Lung microvascular endothelial cell (primary cell): Measurements from ENCODE around the gene ACOT7. TPM values are rescaled to one million over a fixed set of nuclear protein-coding genes. Genes with fewer than 3 reads are reported as not detected.
A peak's percentile ranks its signal among the peaks of the same experiment; 100 is the strongest.
"Not testable (repeated sequence)": the region's sequence is repeated elsewhere in the genome, so short reads cannot be mapped to it uniquely, and the experiment has no call there.

Experiments
- DNase-seq, 2 donors: peaks; one replicate each; pipeline versions ENCODE4 v3.0.0 to v3.0.0-alpha.2; 2010; ENCODE audit warnings: low read depth in 2 of 2
- total RNA-seq: library from RNA; depleted of rRNA; stranded (reverse); fragments of >200 nt; gene quantifications from 2 replicates; pipeline ENCODE4 v1.2.1, GENCODE V29; 2014

The ACOT7 gene
- total RNA-seq, 1 donor from 2014 or later, result 10.7 TPM

DNA sequence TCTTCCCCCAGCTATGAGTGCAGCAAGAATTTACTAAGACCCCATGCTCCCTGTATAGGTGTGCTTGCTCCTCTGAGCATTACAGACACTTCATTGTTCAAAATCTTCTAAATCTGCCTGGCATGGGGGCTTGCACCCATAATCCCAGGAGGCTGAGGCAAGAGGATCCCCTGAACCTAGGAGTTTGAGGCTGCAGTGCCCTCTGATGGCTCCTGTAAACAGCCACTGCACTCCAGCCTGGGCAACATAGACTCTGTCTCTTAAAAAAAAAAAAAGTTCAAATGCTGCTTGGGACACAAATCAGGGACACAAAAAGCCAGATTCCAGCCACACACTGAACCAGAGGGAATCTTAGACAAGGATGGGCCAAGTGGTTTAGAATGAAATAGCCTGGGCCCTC, 3.4 kb upstream of the ACOT7 start:
- DNase-seq, result no peak

DNA sequence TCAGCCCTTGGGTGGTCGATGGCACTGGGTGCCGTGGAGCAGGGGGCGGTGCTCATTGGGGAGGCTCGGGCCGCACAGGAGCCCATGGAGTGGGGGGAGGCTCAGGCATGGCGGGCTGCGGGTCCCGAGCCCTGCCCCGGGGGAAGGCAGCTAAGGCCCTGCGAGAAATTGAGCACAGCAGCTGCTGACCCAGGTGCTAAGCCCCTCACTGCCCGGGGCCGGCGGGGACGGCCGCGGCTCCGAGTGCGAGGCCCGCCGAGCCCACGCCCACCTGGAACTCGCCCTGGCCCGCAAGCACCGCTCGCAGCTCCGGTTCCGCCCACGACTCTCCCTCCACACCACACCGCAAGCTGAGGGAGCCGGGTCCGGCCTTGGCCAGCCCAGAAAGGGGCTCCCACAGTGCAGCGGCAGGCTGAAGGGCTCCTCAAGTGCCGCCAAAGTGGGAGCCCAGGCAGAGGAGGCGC, 2.2 kb upstream of the ACOT7 start:
- DNase-seq, result not testable (repeated sequence)

DNA sequence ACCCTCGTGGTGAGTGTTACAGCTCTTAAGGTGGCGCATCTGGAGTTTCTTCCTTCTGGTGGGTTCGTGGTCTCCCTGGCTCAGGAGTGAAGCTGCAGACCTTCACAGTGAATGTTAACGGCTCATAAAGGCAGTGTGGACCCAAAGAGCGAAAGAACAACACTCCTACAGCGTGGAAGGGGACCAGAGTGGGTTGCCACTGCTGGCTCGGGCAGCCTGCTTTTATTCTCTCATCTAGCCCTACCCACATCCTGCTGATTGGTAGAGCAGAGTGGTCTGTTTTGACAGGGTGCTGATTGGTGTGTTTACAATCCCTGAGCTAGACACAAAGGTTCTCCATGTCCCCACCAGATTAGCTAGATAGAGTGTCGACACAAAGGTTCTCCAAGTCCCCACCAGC, 1.6 kb upstream of the ACOT7 start:
- DNase-seq, result not testable (repeated sequence)

DNA sequence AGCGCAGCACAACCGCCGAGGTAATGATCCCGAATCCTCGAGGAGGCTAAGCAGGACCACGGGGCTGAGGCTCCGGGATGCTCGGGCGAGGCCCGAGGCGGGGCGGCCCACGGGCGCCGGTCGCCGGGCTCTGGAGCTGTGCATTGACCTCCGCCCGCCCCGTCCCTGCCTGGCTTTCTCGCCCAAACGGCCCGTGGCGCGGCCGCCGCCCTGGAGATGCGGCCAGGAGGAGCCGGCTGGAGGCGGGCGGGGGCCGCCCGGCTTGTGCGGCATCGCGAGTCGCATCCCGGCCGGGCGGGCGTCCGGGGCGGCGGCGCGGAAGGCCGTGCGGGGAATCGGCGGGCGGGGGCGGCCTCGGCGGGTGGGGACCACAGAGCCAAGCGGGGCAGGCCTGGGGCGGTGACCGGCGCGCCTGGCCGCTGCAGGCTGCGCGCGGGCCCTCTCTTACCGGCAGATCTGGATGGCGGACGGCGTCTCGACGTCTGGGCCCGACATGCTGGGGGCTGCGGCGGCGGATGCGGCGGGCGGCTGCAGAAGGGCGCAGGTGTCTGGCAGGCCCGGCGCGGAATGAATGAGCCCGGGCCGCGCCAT, 663 bp downstream of the ACOT7 start:
- DNase-seq, result no peak

DNA sequence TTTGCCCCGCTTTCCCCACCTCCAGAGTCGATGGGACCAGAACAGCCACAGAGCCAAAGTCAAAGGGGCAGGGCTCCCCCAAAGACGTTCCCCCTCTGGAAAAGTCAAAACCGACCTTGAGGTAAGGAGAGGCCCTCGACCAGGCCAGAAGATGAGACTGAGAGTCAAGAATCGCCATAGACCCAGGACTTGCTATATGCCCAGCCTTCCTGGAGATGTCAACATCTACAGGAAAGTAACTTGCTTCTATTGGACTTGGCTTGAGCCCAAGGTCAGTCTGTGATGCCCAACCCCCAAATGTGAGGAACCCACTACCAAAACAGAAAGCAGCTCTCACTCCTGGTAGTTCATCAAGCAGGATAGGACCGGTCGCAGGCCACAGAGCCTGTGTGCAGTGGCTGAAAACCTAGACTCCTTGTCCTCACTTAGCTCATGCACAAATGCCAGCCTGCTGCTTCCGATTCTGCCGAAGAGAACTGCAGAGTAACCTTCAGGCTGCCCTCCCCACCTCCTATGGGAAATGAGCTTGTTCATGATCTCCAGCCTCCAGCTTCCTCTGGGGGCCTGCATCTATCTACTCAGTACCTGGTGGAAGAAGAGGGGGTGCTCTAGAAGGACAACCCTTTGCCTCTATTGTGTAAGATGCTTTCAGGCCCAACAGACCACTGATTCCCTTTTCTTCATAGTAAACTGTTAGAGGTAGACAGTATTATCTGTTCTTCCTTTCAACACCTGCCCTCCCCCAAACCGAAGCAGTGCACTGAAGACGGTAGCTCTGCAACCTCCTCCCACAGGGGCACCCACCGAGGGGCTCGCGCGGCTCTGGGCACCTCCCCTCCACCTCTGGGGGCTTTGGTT, 1.4 kb downstream of the ACOT7 start:
- peak; percentile 13 to 47 for DNase-seq

DNA sequence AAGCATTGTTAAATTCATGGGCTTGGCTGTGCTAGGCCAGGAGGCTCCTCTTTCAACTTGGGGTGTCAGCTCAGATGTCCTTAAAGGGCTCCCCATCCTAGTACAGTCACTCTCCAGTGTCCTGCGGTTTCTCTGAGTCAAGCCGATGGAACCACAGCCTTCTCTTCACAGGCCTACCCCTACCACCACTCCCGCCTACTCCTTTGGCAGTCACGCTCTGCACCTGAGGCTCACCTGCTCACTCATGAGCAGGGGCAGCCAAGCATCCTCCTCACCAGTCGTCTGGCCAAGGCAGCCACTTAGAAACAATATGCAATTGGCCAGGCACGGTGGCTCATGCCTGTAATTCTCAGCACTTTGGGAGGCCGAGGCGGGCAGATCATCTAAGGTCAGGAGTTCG, 3.6 kb downstream of the ACOT7 start:
- DNase-seq, result no peak

DNA sequence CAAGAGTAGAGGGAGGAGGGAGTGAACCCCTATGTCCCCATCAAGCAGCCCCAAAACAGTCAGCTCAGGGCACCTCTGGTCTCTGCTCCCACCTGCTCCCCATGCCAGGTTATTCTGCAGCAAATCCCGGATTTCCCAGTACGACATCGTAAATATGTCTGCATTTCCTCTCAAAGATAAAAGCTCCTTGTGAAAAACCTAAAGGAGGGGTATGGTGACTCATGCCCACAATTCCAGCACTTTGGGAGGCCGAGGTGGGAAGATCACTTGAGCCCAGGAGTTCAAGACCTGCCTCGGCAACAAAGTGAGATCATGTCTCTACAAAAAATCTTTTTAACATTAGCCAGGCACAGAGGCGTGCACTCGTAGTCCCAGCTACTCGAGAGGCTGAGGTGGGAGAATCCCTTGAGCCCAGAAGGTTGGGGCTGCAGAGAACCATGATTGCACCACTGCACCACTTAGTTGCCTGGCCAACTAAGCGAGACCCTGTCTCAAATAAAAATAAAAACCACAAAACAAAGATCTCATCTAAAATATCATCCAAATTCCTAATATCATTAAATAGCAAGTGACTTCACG, 7.1 kb downstream of the ACOT7 start:
- DNase-seq, result peak in 1 of 2 donors; percentile 48

DNA sequence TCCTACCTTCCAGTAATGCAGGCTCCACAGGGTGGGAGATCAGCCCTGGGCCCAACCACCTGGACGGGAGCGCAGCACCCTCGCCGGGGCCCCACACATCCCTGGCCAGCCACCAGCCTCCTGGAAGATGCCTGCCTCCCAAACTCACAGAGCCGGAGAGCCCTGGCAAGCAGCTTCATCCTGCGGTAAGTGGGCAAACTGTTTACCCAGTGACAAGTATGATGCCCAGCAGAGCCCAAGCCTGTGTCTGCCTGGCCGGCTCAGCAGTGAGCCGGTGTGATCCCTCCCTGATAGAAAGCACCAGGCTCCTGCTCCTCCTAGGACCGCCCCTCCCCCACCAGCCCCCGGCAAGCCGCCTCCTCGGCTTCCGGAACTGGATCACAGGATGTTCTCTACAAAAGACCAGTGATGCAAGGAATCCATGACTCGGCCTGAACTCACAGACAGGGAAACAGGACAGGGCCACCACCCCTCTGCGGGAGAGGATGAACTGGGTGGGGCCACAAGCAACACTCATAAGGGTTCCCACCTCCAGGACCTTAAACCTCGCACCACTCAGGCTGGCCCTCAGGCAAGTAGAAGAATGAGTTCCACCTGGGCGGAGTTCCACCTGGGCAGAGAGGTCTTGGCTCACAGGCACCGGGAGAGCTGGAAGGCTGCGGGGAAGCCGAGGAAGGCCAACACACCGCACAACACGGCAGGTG, 7.9 kb downstream of the ACOT7 start:
- DNase-seq, result peak; percentile 72 to 87

DNA sequence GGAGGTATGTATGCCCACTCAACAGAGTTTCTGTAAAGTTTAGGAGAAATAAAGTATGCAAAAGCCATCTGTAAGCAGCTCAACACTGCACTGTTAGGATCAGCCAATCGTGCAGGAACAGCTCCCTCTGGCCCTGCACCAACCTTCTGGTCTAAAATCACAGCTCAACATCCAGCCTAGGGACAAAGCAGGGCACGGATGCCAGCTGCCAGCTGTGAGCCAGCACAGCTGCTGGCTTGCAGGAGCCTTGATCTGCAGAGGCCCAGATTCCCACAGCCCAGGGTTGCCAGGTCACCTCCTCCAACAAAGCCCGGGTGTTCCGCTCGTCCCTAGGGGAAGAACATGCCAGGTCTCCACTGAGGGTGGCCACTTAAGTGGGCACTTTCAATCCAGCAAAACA, 8.6 kb downstream of the ACOT7 start:
- peak in 1 of 2 donors; percentile 16 for DNase-seq

DNA sequence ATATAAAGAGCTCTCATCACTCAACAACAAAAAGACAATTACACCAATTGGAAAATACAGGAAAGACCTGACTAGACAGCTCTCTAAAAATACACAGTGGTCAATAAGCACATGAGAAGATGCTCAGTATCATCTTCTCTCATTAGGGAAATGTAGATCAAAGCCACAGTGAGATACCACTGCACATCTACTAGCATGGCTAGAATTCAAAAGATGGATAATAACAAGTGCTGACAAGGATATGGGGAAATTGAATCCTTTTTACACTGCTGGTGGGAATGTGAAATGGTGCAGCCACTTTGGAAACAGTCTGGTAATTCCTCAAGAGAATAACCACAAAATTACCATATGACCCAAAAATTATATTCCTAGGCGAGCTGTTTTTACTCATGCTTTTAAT, 9.4 kb downstream of the ACOT7 start:
- DNase-seq, result no peak

DNA sequence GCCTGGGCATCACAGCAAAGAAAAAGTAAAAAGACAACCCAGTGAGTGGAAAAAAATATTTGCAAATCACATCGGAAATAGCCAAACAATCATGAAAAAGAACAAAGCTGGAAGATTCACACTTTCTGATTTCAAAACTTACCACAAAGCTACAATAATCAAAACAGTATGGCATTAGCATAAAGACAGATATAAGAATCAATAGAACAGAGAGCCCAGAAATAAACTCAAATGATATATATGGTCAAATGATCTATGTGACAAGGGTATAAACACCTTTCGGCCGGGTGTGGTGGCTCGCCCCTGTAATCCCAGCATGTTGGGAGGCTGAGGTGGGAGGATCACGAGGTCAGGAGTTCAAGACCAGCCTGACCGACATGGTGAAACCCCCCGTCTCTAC, 13.5 kb downstream of the ACOT7 start:
- DNase-seq, result no peak

DNA sequence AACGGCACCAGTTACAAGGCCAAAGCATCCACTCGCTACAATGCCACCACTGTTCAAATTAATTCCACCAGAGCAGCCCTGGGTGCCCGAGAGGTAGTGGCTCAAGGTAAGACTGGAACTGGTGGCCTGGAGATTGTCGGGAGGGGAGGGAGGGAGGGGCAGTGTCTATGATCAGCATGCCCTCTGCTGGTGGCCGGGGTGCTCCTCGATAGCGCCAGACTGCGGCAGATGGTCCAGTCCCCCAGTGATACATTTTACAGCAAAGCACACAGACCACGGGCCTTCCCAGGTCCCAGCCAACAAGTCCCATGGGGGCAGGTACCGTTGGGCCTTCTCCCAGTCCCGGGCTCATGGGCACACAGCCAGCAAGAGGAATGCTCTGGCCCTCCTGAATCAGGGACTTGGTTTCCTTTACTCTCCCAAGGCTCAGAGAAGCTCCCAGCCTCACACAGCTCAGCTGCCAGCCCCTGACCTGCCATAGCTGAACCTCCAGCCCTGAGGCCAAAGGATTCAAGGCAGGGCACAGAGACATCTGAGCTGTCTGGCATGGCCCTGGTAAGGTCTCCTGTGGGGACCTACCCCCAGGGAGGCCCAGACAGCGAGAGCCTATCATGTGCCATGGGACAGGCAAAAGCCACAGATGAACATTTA, 15.3 kb downstream of the ACOT7 start:
- peak in 1 of 2 donors; percentile 26 for DNase-seq

DNA sequence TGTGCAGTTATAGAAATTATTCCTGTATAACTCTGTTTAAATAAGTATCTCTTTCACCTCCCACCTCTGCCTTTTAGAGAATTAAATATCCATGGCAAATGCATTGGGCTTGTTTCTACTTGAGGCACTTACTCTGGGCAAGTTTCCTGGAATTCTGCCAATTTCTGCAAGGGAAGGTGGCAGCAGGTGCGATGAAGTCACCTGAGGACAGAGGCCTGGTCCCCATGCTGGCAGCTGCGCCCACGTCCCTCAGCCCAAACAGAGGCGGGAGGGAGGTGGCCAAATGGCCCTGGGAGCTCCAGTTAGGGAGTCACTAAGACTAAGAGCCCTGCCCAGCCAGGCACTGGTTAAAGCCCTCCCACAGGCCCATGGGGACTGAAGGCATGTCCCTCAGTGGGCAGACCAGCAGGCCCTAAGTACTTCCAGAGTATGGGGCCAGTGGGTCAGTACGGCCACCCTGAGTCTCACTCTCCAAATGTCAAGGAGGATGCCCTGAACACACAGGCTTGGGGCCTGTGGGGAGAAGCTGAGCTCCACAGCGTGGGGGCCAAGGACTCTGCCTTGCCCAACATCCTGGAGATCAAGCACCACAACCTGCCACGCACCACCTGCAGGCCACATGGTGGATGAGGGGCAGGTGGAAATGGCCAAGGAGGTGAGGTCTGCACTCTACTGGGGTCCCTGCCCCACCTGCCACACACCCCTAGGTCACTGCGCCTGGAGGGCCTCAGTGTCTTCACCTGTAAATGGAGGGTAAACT, 19.4 kb downstream of the ACOT7 start:
- DNase-seq, result no peak

DNA sequence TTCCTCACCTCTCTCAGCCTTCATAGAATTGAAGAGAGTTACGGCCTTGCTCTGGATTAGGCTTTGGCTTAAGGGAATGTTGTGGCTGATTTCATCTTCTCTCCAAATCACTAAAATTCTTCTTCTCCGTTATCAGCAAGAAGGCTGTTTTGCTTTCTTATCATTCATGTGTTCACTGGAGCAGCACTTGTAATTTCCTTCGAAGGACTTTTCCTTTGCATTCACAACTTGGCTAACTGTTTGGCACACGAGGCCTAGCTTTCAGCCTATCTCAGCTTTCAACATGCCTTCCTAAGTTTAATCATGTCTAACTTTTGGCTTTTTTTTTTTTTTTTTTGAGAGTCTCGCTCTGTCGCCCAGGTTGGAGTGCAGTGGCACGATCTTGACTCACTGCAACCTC, 21.3 kb downstream of the ACOT7 start:
- not testable (repeated sequence) for DNase-seq

DNA sequence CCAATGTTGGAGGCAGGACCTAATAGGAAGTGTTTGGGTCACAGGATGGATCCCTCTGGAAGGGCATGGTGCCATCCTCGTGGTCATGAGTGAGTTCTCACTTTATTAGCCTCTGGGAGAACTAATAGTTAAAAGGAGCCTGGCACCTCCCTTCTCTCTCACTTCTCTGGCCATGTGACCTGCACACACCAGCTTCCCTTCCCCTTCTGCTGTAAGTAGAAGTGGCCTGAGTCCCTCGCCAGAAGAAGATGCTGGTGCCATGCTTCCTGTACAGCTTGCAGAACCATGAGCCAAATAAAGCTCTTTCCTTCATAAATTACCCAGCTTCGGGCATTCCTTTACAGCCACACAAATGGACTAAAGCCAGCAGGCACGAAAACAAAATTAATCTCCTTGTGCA, 23.6 kb downstream of the ACOT7 start:
- no peak for DNase-seq

DNA sequence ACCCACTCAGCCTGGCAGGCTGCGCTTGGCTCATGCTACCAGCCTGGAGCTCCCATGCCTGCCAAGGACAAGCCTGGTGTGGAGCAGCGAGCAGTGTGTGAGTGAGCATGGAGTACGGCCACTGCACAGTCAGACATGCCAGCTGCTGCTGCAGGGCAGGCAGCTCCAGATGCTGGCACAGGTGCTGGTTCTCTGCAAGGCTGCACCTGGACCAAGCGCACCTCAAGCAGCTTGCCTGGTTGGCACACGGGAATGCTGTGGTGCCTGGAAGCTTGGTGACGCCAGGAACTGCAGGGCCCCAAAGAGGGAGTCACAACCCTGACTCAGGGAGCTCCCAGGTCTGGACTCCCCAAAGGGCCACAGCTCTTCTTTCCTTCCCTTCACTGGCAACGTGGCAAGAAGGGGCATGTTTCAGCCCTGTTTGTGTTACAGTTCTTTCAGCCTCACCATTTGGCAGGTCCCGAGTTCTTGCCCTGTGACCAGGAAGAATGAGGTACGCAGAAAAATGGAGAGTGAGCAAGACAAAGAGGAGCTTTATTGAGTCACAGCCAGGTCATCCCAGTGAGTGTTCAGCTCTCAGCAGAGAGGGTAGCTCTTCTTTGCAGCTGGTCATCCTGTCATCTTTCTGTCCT, 26.1 kb downstream of the ACOT7 start:
- no peak for DNase-seq

DNA sequence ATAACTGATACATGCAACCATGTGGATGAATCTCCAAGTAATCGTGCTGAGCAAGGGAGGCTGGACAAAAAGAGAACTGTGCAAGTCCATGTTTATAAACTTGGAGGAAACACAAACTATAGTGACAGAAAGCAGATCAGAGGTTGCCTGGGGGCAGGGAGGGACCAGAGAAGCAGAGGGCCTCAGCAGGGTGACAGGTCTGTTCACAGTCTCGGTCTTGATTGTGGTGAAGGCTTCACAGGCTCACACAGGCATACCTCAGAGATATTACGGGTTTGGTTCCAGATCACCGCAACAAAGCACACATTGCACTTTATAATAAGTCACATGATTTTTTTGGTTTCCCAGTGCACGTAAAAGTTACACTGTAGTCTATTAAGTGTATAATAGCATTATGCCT, 28.5 kb downstream of the ACOT7 start:
- no peak for DNase-seq

DNA sequence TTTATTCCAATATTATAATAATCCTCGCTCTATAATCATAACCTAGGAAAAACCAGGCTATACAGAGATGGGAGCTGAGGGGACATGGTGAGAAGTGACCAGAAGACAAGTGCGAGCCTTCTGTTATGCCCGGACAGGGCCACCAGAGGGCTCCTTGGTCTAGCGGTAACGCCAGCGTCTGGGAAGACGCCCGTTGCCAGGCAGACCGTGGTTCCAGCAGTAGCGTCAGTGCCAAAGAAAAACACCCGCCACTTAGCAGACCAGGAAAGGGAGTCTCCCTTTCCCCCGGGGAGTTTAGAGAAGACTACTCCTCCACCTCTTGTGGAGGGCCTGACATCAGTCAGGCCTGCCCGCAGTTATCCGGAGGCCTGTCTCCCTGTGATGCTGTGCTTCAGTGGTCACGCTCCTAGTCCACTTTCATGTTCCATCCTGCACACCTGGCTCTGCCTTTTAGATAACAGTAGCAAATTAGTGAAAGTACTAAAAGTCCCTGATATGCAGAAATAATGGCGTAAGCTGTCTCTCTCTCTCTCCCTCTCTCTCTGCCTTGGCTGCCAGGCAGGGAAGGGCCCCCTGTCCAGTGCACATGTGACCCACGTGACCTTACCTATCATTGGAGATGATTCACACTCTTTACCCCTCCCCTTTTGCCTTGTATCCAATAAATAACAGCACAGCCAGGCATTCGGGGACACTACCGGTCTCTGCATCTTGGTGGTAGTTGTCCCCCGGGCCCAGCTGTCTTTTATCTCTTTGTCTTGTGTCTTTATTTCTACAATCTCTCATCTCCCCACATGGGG, 30.3 kb downstream of the ACOT7 start:
- DNase-seq, result peak; percentile 27 to 64

DNA sequence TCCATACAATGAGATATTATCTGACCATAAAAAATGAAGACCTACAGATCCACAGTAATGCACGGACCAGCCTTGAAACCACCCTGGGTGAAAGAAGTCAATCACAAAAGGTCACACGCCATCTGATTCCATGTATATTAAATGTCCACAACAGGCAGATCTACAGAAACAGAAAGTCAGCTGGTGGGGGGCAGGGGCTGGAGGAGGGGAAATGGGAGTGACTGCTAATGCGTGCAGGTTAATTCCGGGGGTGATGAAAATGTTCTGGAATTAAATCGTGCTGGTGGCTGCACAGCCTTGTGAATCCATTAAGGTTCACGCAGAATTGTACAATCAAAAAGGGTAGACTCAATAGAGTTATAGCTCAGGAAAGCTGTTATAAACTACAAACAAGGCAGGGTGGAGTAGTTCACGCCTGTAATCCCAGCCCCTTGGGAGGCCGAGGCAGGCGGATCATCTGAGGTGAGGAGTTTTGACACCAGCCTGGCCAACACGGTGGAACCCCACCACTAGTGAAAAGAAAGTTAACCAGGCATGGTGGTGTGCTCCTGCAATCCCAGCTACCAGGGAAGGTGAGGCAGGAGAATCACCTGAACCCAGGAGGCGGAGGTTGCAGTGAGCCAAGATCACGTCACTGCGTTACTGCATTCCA, 32.3 kb downstream of the ACOT7 start:
- peak in 1 of 2 donors; percentile 27 for DNase-seq
